ENCODE measurements around the gene PCSK2. TPM values are rescaled to one million over a fixed set of nuclear protein-coding genes. Genes with fewer than 3 reads are reported as not detected.

PCSK2 gene
- total RNA-seq, 6 experiments from 2014 or later = not detected

DNA sequence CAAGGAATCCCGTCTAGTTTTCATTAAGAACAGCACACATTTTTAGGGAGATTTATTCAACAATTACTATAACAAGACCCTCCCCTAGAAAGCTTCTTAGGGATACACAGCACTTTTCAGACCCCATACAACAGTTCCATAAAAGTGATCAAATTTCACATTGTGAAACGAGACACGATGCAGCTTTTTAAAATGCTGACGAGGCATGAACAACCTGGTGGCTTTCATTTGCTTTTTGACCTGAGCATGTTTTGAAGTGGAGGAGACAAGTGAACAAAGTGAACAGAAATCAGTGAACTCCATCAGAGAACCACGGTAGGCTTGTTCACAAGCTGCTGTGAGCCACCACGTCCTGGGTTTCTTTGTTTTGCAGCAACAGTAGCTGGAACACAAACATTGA, 112.2 kb downstream of the PCSK2 start:
- H3K27ac Mint-ChIP-seq = no peak overlapping the region
- H3K9me3 Mint-ChIP-seq = peaks cover 5% of the 10 kb centered on the region; the same call in 1 of the 2 replicates
- no peaks in the 10 kb centered on the region for H3K4me1 Mint-ChIP-seq (ENCODE audit: low read depth)
- TF ChIP-seq, protein P1, sequence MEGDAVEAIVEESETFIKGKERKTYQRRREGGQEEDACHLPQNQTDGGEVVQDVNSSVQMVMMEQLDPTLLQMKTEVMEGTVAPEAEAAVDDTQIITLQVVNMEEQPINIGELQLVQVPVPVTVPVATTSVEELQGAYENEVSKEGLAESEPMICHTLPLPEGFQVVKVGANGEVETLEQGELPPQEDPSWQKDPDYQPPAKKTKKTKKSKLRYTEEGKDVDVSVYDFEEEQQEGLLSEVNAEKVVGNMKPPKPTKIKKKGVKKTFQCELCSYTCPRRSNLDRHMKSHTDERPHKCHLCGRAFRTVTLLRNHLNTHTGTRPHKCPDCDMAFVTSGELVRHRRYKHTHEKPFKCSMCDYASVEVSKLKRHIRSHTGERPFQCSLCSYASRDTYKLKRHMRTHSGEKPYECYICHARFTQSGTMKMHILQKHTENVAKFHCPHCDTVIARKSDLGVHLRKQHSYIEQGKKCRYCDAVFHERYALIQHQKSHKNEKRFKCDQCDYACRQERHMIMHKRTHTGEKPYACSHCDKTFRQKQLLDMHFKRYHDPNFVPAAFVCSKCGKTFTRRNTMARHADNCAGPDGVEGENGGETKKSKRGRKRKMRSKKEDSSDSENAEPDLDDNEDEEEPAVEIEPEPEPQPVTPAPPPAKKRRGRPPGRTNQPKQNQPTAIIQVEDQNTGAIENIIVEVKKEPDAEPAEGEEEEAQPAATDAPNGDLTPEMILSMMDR (IDR thresholded peaks at IDR 0.05) = no peak
- no peaks in the 10 kb centered on the region; the same call in 1 of the 2 replicates for H3K27me3 Mint-ChIP-seq (ENCODE audit: insufficient read depth)
- DNase-seq = no peak
- H3K4me3 Mint-ChIP-seq = no peak overlapping the region
- H3K36me3 Mint-ChIP-seq (ENCODE audit: low read depth) = no peaks in the 10 kb centered on the region

- TF ChIP-seq, protein P1 (IDR thresholded peaks at IDR 0.05) = no peak
- Mint-ChIP-seq H3K27me3 (ENCODE audit: insufficient read depth) (peaks cover 3% of the 10 kb centered on the region; the same call in 1 of the 2 replicates), H3K27ac (no peak overlapping the region), H3K4me1 (ENCODE audit: low read depth) (no peaks in the 10 kb centered on the region), H3K9me3 (peaks cover 7% of the 10 kb centered on the region), H3K4me3 (no peak overlapping the region), H3K36me3 (ENCODE audit: low read depth) (no peaks in the 10 kb centered on the region)
- no peak for DNase-seq
Measured at GRCh38 chr20:17343091-17343490, 116.3 kb downstream of the PCSK2 start.

GRCh38 chr20:17343656-17344452, 117.0 kb downstream of the PCSK2 start:
- H3K27ac Mint-ChIP-seq = no peak overlapping the region
- H3K4me3 Mint-ChIP-seq = no peak overlapping the region
- H3K9me3 Mint-ChIP-seq = peaks cover 7% of the 10 kb centered on the region
- DNase-seq = no peak
- H3K27me3 Mint-ChIP-seq (ENCODE audit: insufficient read depth) = peaks cover 3% of the 10 kb centered on the region; the same call in 1 of the 2 replicates
- no peaks in the 10 kb centered on the region for H3K36me3 Mint-ChIP-seq (ENCODE audit: low read depth)
- TF ChIP-seq, protein P1 (IDR thresholded peaks at IDR 0.05) = no peak
- no peaks in the 10 kb centered on the region for H3K4me1 Mint-ChIP-seq (ENCODE audit: low read depth)

DNA sequence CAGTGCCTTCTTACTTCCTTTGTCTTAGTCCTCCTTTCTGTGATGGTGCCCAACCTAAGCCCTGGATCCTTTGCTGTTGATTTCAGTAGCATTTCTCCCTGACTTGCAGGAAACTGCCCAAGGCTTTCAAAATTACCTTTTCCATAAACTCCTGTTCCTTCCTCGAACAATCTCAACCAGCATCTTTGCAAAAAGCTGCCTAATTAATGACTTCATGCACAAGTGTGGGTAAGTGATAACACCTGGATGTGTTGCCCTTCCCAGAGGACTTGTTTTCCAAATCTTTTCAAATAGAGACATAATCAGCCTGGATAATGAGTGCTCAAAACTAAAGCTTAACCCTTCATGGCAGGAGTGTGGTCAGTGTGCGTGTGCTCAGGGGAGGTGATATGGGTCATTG, 118.0 kb downstream of the PCSK2 start:
- no peak overlapping the region for H3K27ac Mint-ChIP-seq
- H3K36me3 Mint-ChIP-seq (ENCODE audit: low read depth) = no peaks in the 10 kb centered on the region
- no peaks in the 10 kb centered on the region for H3K4me1 Mint-ChIP-seq (ENCODE audit: low read depth)
- no peak overlapping the region for H3K4me3 Mint-ChIP-seq
- TF ChIP-seq, protein P1 (IDR thresholded peaks at IDR 0.05) = no peak
- H3K9me3 Mint-ChIP-seq = peaks cover 7% of the 10 kb centered on the region
- H3K27me3 Mint-ChIP-seq (ENCODE audit: insufficient read depth) = peaks cover 3% of the 10 kb centered on the region; the same call in 1 of the 2 replicates
- DNase-seq = no peak

DNA sequence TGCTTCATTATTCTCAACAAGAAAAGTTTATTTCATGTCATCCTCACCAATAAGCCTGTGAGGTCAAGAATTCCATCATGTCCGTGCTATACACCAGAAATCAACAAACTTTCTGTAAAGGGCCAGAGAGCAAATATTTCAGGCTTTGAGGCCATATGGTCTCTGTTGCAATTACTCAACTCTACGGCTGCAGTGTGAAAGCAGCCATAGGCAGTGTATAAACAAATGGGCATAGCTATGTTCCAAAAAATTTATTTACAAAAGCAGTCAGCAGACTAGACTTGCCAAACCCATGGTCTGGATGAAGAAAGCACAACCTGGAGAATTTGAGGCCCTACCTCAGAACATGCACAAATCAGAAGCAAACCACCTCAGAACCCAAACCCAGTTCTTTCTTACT, 118.5 kb downstream of the PCSK2 start:
- TF ChIP-seq, protein P1 (IDR thresholded peaks at IDR 0.05) = no peak
- no peaks in the 10 kb centered on the region for H3K36me3 Mint-ChIP-seq (ENCODE audit: low read depth)
- no peak overlapping the region for H3K4me3 Mint-ChIP-seq
- DNase-seq = no peak
- H3K27ac Mint-ChIP-seq = no peak overlapping the region
- no peaks in the 10 kb centered on the region for H3K4me1 Mint-ChIP-seq (ENCODE audit: low read depth)
- peaks cover 11% of the 10 kb centered on the region for H3K9me3 Mint-ChIP-seq
- peaks cover 3% of the 10 kb centered on the region; the same call in 1 of the 2 replicates for H3K27me3 Mint-ChIP-seq (ENCODE audit: insufficient read depth)

Measured in HFFc6 (cell line).